ENCODE measurements around the gene KCNN4. TPM values are rescaled to one million over a fixed set of nuclear protein-coding genes. Genes with fewer than 3 reads are reported as not detected.

The KCNN4 gene
- total RNA-seq, 1 experiment from 2014 or later: 0.26 TPM

DNA sequence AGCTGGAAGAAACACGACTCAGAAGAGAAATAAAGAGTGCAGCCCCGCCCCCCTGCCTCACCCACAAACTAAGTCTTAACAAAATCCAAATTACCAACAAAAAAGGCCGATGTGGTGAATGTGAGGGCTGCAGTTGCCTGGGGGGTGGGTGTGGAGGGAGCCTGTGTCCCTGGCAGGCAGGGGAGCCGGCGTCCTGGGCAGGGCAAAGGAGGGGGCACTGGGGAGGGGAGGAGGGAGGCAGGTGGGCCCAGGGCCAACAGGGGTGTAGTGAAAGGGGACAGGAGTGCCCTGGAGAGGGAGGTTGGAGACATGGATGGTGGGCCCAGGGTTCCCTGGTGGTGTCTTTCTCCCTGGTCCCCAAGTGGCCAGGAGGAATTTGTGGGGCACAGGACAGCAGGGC lies 60.9 kb downstream of the KCNN4 start:
- Histone ChIP-seq H4K20me1 (ENCODE audit: control insufficient read depth, insufficient read depth, insufficient read length) (no peaks in the 10 kb centered on the region), H3K4me2 (ENCODE audit: insufficient read depth, insufficient read length, low read length) (no peak overlapping the region), H2BK20ac (ENCODE audit: low read depth, low read length, poor library complexity, severe bottlenecking) (no peak overlapping the region), H3K23me2 (ENCODE audit: insufficient read length, low read depth, low read length, poor library complexity, severe bottlenecking) (peaks cover 2% of the 10 kb centered on the region), H3K27ac (ENCODE audit: insufficient read length, low read depth, low read length) (no peak overlapping the region), H3K18ac (ENCODE audit: insufficient read length, low read depth, low read length) (no peak overlapping the region), H4K5ac (ENCODE audit: insufficient read length, low read depth, low read length) (no peak overlapping the region), H3K14ac (ENCODE audit: insufficient read depth, low read length) (no peak overlapping the region), H2BK120ac (ENCODE audit: low read depth, low read length, poor library complexity, severe bottlenecking) (no peak overlapping the region), H2AK5ac (ENCODE audit: insufficient read length, low read length) (no peak overlapping the region), H2AFZ (ENCODE audit: low read length) (no peak overlapping the region), H3K9me3 (ENCODE audit: control insufficient read depth, low read depth, low read length) (no peaks in the 10 kb centered on the region), H3K27me3 (ENCODE audit: insufficient read depth, low read length) (no peaks in the 10 kb centered on the region), H3K23ac (ENCODE audit: insufficient read length, low read depth, low read length) (no peak overlapping the region), H4K8ac (replicated peaks; ENCODE audit: insufficient read length, low read depth, low read length) (no peak overlapping the region), H2BK15ac (ENCODE audit: low read depth, low read length) (no peak overlapping the region), H3K9ac (ENCODE audit: extremely low read depth, insufficient read length, low read length) (no peak overlapping the region), H3K4me1 (ENCODE audit: insufficient read depth, low read length) (no peaks in the 10 kb centered on the region), H3K79me1 (ENCODE audit: insufficient read depth, low read depth, low read length, poor library complexity, severe bottlenecking) (no peaks in the 10 kb centered on the region), H3T11ph (ENCODE audit: low read length) (no peak overlapping the region), H4K91ac (ENCODE audit: insufficient read length, low read depth, low read length) (no peak overlapping the region), H2BK12ac (ENCODE audit: insufficient read length, low read depth, low read length) (no peak overlapping the region), H2BK5ac (ENCODE audit: insufficient read length, low read length) (no peak overlapping the region), H3K4ac (ENCODE audit: low read depth, low read length) (no peak overlapping the region), H3K56ac (ENCODE audit: insufficient read length, low read depth, low read length) (no peak overlapping the region), H3K79me2 (ENCODE audit: insufficient read depth, low read length) (no peaks in the 10 kb centered on the region)
- Mint-ChIP-seq H3K27me3 (ENCODE audit: low read depth) (peaks cover 5% of the 10 kb centered on the region), H3K27ac (no peak overlapping the region), H3K4me1 (peaks cover 6 to 16% of the 10 kb centered on the region in 2 experiments; a peak in 3 of 4 replicates), H3K9me3 (no peaks in the 10 kb centered on the region), H3K4me3 (no peak overlapping the region), H3K36me3 (ENCODE audit: insufficient read depth in 1 of 3, low read depth in 3 of 3) (no peaks in the 10 kb centered on the region)
- TF ChIP-seq, protein P1, sequence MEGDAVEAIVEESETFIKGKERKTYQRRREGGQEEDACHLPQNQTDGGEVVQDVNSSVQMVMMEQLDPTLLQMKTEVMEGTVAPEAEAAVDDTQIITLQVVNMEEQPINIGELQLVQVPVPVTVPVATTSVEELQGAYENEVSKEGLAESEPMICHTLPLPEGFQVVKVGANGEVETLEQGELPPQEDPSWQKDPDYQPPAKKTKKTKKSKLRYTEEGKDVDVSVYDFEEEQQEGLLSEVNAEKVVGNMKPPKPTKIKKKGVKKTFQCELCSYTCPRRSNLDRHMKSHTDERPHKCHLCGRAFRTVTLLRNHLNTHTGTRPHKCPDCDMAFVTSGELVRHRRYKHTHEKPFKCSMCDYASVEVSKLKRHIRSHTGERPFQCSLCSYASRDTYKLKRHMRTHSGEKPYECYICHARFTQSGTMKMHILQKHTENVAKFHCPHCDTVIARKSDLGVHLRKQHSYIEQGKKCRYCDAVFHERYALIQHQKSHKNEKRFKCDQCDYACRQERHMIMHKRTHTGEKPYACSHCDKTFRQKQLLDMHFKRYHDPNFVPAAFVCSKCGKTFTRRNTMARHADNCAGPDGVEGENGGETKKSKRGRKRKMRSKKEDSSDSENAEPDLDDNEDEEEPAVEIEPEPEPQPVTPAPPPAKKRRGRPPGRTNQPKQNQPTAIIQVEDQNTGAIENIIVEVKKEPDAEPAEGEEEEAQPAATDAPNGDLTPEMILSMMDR (conservative IDR thresholded peaks at IDR 0.05): no peak
- DNase-seq: no peak
- no CpG with 5 or more reads among the region's 5 CpGs for WGBS (ENCODE audit: extremely low coverage, insufficient read length, low lambda C conversion rate)
